H1 (cell line): ENCODE measurements around the gene PSMD12. TPM values are rescaled to one million over a fixed set of nuclear protein-coding genes. Genes with fewer than 3 reads are reported as not detected.

Experiments used
- CTCF ChIA-PET: fragments of 300-600 bp; sonication (Branson Sonifier 250); formaldehyde crosslinking; loops from one replicate; lab custom pipeline; 2021; ENCODE audit not compliant: partially characterized antibody; lab: Charles Lee
- POLR2A ChIA-PET: fragments of 300-600 bp; sonication (Branson Sonifier 250); formaldehyde crosslinking; loops from one replicate; lab custom pipeline; 2021; ENCODE audit warnings: inconsistent platforms; ENCODE audit not compliant: partially characterized antibody; lab: Charles Lee
- DNase-seq, 2 experiments: peaks; one replicate each; pipeline versions ENCODE4 v3.0.0 to v3.0.0-alpha.2; 2010 to 2022; ENCODE audit warnings: low spot score in 2 of 2, low read depth in 1 of 2, mixed read lengths in 1 of 2
- FAIRE-seq: peaks from 2 replicates; lab custom pipeline; 2011; peaks lifted over from hg19 to GRCh38; lab: Jason Lieb, UNC
- H2AFZ ChIP-seq: 2 replicates; pipeline ENCODE4 v1.8.1; 2012; ENCODE audit warnings: low read length, inconsistent platforms
- H2AK5ac ChIP-seq: 2 replicates; pipeline ENCODE4 v1.6.1; 2013; ENCODE audit warnings: low read depth, low read length
- H2BK120ac ChIP-seq: replicated peaks from 2 replicates; pipeline ENCODE3; 2013; ENCODE audit warnings: low read depth, low read length, inconsistent platforms
- H2BK12ac ChIP-seq: 2 replicates; pipeline ENCODE4 v1.6.1; 2013; ENCODE audit warnings: low read depth, low read length
- H2BK15ac ChIP-seq: 2 replicates; pipeline ENCODE4 v1.6.1; 2013; ENCODE audit warnings: low read length
- H2BK20ac ChIP-seq: 2 replicates; pipeline ENCODE4 v1.6.1; 2013; ENCODE audit warnings: low read length
- H2BK5ac ChIP-seq: 2 replicates; pipeline ENCODE4 v1.6.1; 2013; ENCODE audit warnings: low read depth, low read length
- H3K14ac ChIP-seq: 2 replicates; pipeline ENCODE4 v1.6.1; 2013; ENCODE audit warnings: inconsistent platforms; ENCODE audit not compliant: insufficient read length
- H3K18ac ChIP-seq: 2 replicates; pipeline ENCODE4 v1.6.1; 2013; ENCODE audit warnings: low read length; ENCODE audit errors: extremely low read depth
- H3K23ac ChIP-seq: 2 replicates; pipeline ENCODE4 v1.6.1; 2013; ENCODE audit warnings: inconsistent platforms; ENCODE audit not compliant: insufficient read length
- H3K23me2 ChIP-seq: 2 replicates; pipeline ENCODE4 v1.6.1; 2013; ENCODE audit warnings: low read depth, low read length
- H3K27ac ChIP-seq: 2 replicates; pipeline ENCODE4 v1.6.1; 2011; ENCODE audit warnings: low read depth, low read length, inconsistent platforms
- H3K27me3 ChIP-seq, 4 experiments: replicated peaks in 1 of 4; 1 replicate in 1 of 4; 2 replicates in 3 of 4; pipeline versions ENCODE4 v1.6.1 to v1.8.1; 2011 to 2013; ENCODE audit warnings: low read length in 3 of 4, mild to moderate bottlenecking in 3 of 4, inconsistent platforms in 2 of 4, mixed read lengths in 2 of 4, moderate library complexity in 1 of 4; ENCODE audit not compliant: control insufficient read depth in 3 of 4, insufficient read depth in 3 of 4; ENCODE audit errors: extremely low read depth in 1 of 4
- H3K36me3 ChIP-seq, 4 experiments: 2 replicates each; pipeline versions ENCODE4 v1.6.1 to v1.8.1; 2011 to 2013; ENCODE audit warnings: mild to moderate bottlenecking in 4 of 4, low read length in 3 of 4, moderate library complexity in 2 of 4, control low read depth in 1 of 4, inconsistent platforms in 1 of 4; ENCODE audit not compliant: insufficient read depth in 4 of 4, control insufficient read depth in 2 of 4
- H3K4ac ChIP-seq: replicated peaks from 2 replicates; pipeline ENCODE3; 2013; ENCODE audit warnings: low read length, low read depth, mixed read lengths, inconsistent platforms; ENCODE audit not compliant: insufficient read length
- H3K4me1 ChIP-seq, 4 experiments: replicated peaks in 1 of 4; 1 replicate in 1 of 4; 2 replicates in 3 of 4; pipeline versions ENCODE4 v1.6.1 to v1.8.1; 2011 to 2013; ENCODE audit warnings: low read length in 3 of 4, inconsistent platforms in 2 of 4, mixed read lengths in 1 of 4; ENCODE audit not compliant: insufficient read depth in 4 of 4, control insufficient read depth in 3 of 4
- H3K4me2 ChIP-seq, 2 experiments: 2 replicates each; pipeline versions ENCODE4 v1.6.1 to v1.8.1; 2011 to 2013; ENCODE audit warnings: low read depth in 2 of 2, low read length in 2 of 2, control low read depth in 1 of 2, inconsistent platforms in 1 of 2, mild to moderate bottlenecking in 1 of 2; ENCODE audit not compliant: insufficient read depth in 1 of 2
- H3K4me3 ChIP-seq, 4 experiments: fragments of 200-600, 300-600 bp in 1 of 4; sonication (generic), shearing (Covaris generic), sonication (Bioruptor Twin) in 1 of 4; 2 replicates each; pipeline versions ENCODE4 v1.5.1 to v1.8.1; 2011 to 2016; ENCODE audit warnings: low read length in 4 of 4, low read depth in 3 of 4, control low read depth in 2 of 4, inconsistent platforms in 2 of 4, mild to moderate bottlenecking in 2 of 4, mixed read lengths in 1 of 4, moderate library complexity in 1 of 4; ENCODE audit not compliant: insufficient read depth in 2 of 4; ENCODE audit errors: extremely low read depth in 1 of 4
- H3K56ac ChIP-seq: replicated peaks from 2 replicates; pipeline ENCODE3; 2013; ENCODE audit warnings: low read depth, mild to moderate bottlenecking, mixed read lengths, low read length, inconsistent platforms; ENCODE audit not compliant: insufficient read length
- H3K79me1 ChIP-seq: 2 replicates; pipeline ENCODE4 v1.6.1; 2013; ENCODE audit warnings: low read depth, low read length, control low read depth
- H3K79me2 ChIP-seq, 2 experiments: 2 replicates each; pipeline versions ENCODE4 v1.6.1 to v1.8.1; 2012 to 2013; ENCODE audit warnings: low read length in 2 of 2, mild to moderate bottlenecking in 2 of 2, inconsistent platforms in 1 of 2; ENCODE audit not compliant: insufficient read depth in 2 of 2, control insufficient read depth in 1 of 2
- H3K9ac ChIP-seq, 4 experiments: replicated peaks in 1 of 4; 1 replicate in 1 of 4; 2 replicates in 3 of 4; pipeline versions ENCODE4 v1.6.1 to v1.8.1; 2011 to 2013; ENCODE audit warnings: low read depth in 3 of 4, low read length in 3 of 4, control low read depth in 2 of 4, mild to moderate bottlenecking in 2 of 4, moderate library complexity in 2 of 4, inconsistent platforms in 1 of 4; ENCODE audit errors: extremely low read depth in 1 of 4
- H3K9me3 ChIP-seq, 2 experiments: 2 replicates each; pipeline versions ENCODE4 v1.6.1 to v1.8.1; 2012 to 2013; ENCODE audit warnings: mild to moderate bottlenecking in 2 of 2, moderate library complexity in 2 of 2, control low read depth in 1 of 2, inconsistent platforms in 1 of 2, low read depth in 1 of 2, low read length in 1 of 2, mixed read lengths in 1 of 2; ENCODE audit not compliant: insufficient read depth in 2 of 2
- H4K20me1 ChIP-seq, 2 experiments: replicated peaks in 1 of 2; 2 replicates each; pipeline versions ENCODE3 to v1.8.1; 2011 to 2013; ENCODE audit warnings: inconsistent platforms in 2 of 2, low read length in 2 of 2, mild to moderate bottlenecking in 1 of 2; ENCODE audit not compliant: insufficient read depth in 2 of 2, control insufficient read depth in 1 of 2
- H4K5ac ChIP-seq: 2 replicates; pipeline ENCODE4 v1.6.1; 2013; ENCODE audit warnings: low read length, low read depth, mixed read lengths, inconsistent platforms; ENCODE audit not compliant: insufficient read length
- H4K8ac ChIP-seq: 2 replicates; pipeline ENCODE4 v1.8.0; 2013; ENCODE audit warnings: mild to moderate bottlenecking, moderate library complexity, low read length, inconsistent platforms; ENCODE audit not compliant: insufficient read depth; ENCODE audit errors: extremely low read depth
- H4K91ac ChIP-seq: replicated peaks from 2 replicates; pipeline ENCODE3; 2013; ENCODE audit warnings: low read length, mixed read lengths, inconsistent platforms; ENCODE audit not compliant: insufficient read length
- BACH1 ChIP-seq: IDR thresholded peaks from 2 replicates; pipeline ENCODE4 v1.6.1; 2012; ENCODE audit warnings: low read length, improper control_type of control experiment
- CEBPB ChIP-seq: IDR thresholded peaks from 2 replicates; pipeline ENCODE4 v1.6.1; 2012; ENCODE audit warnings: low read depth, low read length
- CHD2 ChIP-seq: IDR thresholded peaks from 2 replicates; pipeline ENCODE4 v1.6.1; 2012; ENCODE audit warnings: low read length, improper control_type of control experiment
- CTBP2 ChIP-seq: IDR thresholded peaks from 2 replicates; pipeline ENCODE4 v1.7.0; 2011; ENCODE audit warnings: borderline replicate concordance, mild to moderate bottlenecking, moderate library complexity, mixed read lengths, low read length; ENCODE audit not compliant: insufficient read depth, insufficient read length
- EZH2 ChIP-seq: fragments of 200-600 bp; sonication (generic); IDR thresholded peaks from 2 replicates; pipeline ENCODE4 v1.7.1; 2012; ENCODE audit warnings: low read depth, mild to moderate bottlenecking, moderate library complexity, low read length, inconsistent platforms; ENCODE audit not compliant: severe bottlenecking
- HDAC2 ChIP-seq, 2 experiments: fragments of 300-600 bp in 1 of 2; sonication (generic) in 1 of 2; IDR thresholded peaks; 2 replicates each; pipeline ENCODE4 v1.6.1; 2011 to 2012; ENCODE audit warnings: low read depth in 2 of 2, low read length in 2 of 2, mild to moderate bottlenecking in 2 of 2, moderate library complexity in 2 of 2, borderline replicate concordance in 1 of 2, inconsistent platforms in 1 of 2
- PHF8 ChIP-seq: fragments of 200-600 bp; sonication (generic); conservative IDR thresholded peaks from 2 replicates; pipeline ENCODE4 v1.7.1; 2012; ENCODE audit warnings: low read depth, mild to moderate bottlenecking, inconsistent platforms, low read length, moderate library complexity
- RFX5 ChIP-seq: IDR thresholded peaks from 2 replicates; pipeline ENCODE4 v1.6.1; 2011; ENCODE audit warnings: low read depth, low read length, improper control_type of control experiment, borderline replicate concordance
- SP1 ChIP-seq: IDR thresholded peaks from 2 replicates; pipeline ENCODE4 v1.6.1; 2011; ENCODE audit warnings: low read depth, low read length
- SRF ChIP-seq: IDR thresholded peaks from 2 replicates; pipeline ENCODE4 v1.6.1; 2011; ENCODE audit warnings: mild to moderate bottlenecking, low read depth, low read length, moderate library complexity
- TAF7 ChIP-seq: optimal IDR thresholded peaks from 2 replicates; pipeline ENCODE3; 2011; ENCODE audit warnings: low read depth, mild to moderate bottlenecking, inconsistent platforms, low read length, moderate library complexity, borderline replicate concordance
- TEAD4 ChIP-seq: IDR thresholded peaks from 2 replicates; pipeline ENCODE4 v1.6.1; 2012; ENCODE audit warnings: low read depth, low read length, inconsistent platforms, mixed read lengths
- WGBS, 2 experiments: shearing (Covaris generic) in 1 of 2; methylation state at CpG; one replicate each; pipeline versions ENCODE4 v1.1.6 to v1.1.7; 2013 to 2015; ENCODE audit warnings: low lambda C conversion rate in 2 of 2, mixed read lengths in 2 of 2, inconsistent platforms in 1 of 2, low coverage in 1 of 2, missing lambda C conversion rate in 1 of 2; ENCODE audit not compliant: insufficient replicate concordance in 2 of 2, insufficient coverage in 1 of 2, insufficient read length in 1 of 2; ENCODE audit errors: extremely low coverage in 1 of 2, missing lambda C conversion rate in 1 of 2; 5-methylcytosine and 5-hydroxymethylcytosine counted together
- polyA plus RNA-seq, 7 experiments: library from polyadenylated mRNA; depleted of rRNA in 3 of 7; stranded (reverse) in 5 of 7; unstranded in 2 of 7; fragments of >200 nt in 5 of 7; fragments of 200-250 nt in 2 of 7; gene quantifications; 1 replicate in 5 of 7; 2 replicates in 1 of 7; 4 replicates in 1 of 7; pipeline versions ENCODE4 v1.2.1 to v1.2.3, GENCODE V29; 2011 to 2013; ENCODE audit warnings: missing spikeins in 2 of 7, mixed read lengths in 2 of 7
- total RNA-seq: library from RNA; stranded (reverse); fragmentation: NEBNext Ultra II Directional; extraction: Animal tissue kit (Norgen Biotek cat#: 25700); gene quantifications from 2 replicates; pipeline ENCODE4 v1.2.1, GENCODE V29; 2021

The PSMD12 gene
- total and polyA plus RNA-seq, 2 of the 8 experiments (the other 6 are each of a cell fraction or from before 2014, with no cell fraction given) = 14.0 to 82.4 TPM

DNA sequence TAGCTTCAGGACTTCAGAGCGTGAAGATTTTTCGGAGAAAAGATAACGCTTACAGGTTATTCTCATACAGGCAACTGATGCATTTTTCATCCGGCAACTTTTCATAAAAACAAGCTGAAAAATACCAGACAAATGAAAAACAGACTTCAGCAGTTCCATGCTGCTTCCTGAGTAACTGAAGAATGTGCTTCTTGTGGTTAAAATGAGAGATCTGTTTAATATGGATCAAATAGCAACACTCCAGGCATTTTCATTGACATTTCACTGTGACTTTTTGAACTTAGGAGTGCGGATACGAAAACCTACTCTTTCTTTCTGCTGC, 10.0 kb upstream of the PSMD12 start:
- H4K5ac ChIP-seq = peak overlapping the region; percentile 20
- FAIRE-seq (no peak), DNase-seq (no peak)
- H3K18ac ChIP-seq = peak overlapping the region; percentile 49; the same call in 1 of the 2 replicates
- peak overlapping the region; percentile 98 for H2BK120ac ChIP-seq
- no peaks in the 10 kb centered on the region for H3K27me3 ChIP-seq
- H3K4me1 ChIP-seq = peaks cover 2 to 5% (median 4%) of the 10 kb centered on the region in 4 experiments; a peak in 6 of 7 replicates
- H3K23ac ChIP-seq = no peak overlapping the region
- H3K27ac ChIP-seq = peak overlapping the region; percentile 77; the same call in 1 of the 2 replicates
- H3K9ac ChIP-seq = peak overlapping the region in 3 of 4 experiments; percentile 63 to 84 (median 81); a peak in 6 of 7 replicates
- H3K4me3 ChIP-seq = peak overlapping the region; percentile 80 to 95 (median 91)
- H2AFZ ChIP-seq = peak overlapping the region; percentile 92
- H3K79me2 ChIP-seq = peaks cover 0 to 24% of the 10 kb centered on the region in 2 experiments; a peak in 2 of 4 replicates
- CTCF ChIA-PET = interaction anchor here (1.0 to 3.6 kb wide), 10 partner anchors 10 to 251 kb away, joined by 3 to 22 read pairs (median 4); no protein-coding TSS in a partner anchor
- H4K91ac ChIP-seq = no peak overlapping the region
- H3K56ac ChIP-seq = no peak overlapping the region
- H2BK20ac ChIP-seq = no peak overlapping the region
- no peaks in the 10 kb centered on the region for H4K20me1 ChIP-seq
- 60% methylated on average over 6 of the region's 6 CpGs; no CpG with 5 or more reads in 1 of the 2 experiments for WGBS, 2 experiments
- H2AK5ac ChIP-seq = no peak overlapping the region
- H2BK5ac ChIP-seq = peak overlapping the region; percentile 93; the same call in 1 of the 2 replicates
- H3K79me1 ChIP-seq = peaks cover 3% of the 10 kb centered on the region
- no peak overlapping the region for H3K4ac ChIP-seq
- peak overlapping the region; percentile 75 to 92 for H3K4me2 ChIP-seq
- peaks cover 0 to 4% of the 10 kb centered on the region in 2 experiments; a peak in 1 of 4 replicates for H3K9me3 ChIP-seq
- H4K8ac ChIP-seq = no peak overlapping the region
- H3K14ac ChIP-seq = no peak overlapping the region
- H2BK15ac ChIP-seq = 0 out of 2 replicates have a peak overlapping the region, but pooled peaks have one; percentile 88
- H3K36me3 ChIP-seq = peaks cover 0 to 3% (median 0%) of the 10 kb centered on the region in 4 experiments; a peak in 1 of 8 replicates
- POLR2A ChIA-PET = interaction anchor here (1.1 kb wide), 1 partner anchor 12 kb away, joined by 4 read pairs; no protein-coding TSS in a partner anchor
- H3K23me2 ChIP-seq = peaks cover 13% of the 10 kb centered on the region; the same call in 1 of the 2 replicates
- H2BK12ac ChIP-seq = peak overlapping the region; percentile 88; the same call in 1 of the 2 replicates
- no peak for TF ChIP-seq SRF
- no peak for TF ChIP-seq TEAD4
- TF ChIP-seq EZH2 = no peak
- no peak for TF ChIP-seq CEBPB
- TF ChIP-seq TAF7 = no peak
- TF ChIP-seq PHF8 = no peak
- no peak for TF ChIP-seq RFX5
- no peak for TF ChIP-seq CHD2
- TF ChIP-seq HDAC2 (IDR thresholded peaks at IDR 0.05; ENCODE audit: borderline replicate concordance in 1 of 2, low read depth in 2 of 2, low read length in 2 of 2) = no peak
- no peak for TF ChIP-seq SP1
- no peak for TF ChIP-seq BACH1
- no peak for TF ChIP-seq CTBP2
